ENCODE measurements around the gene BIRC3.
"Not testable (repeated sequence)": the region's sequence is repeated elsewhere in the genome, so short reads cannot be mapped to it uniquely, and the experiment has no call there.

The BIRC3 gene

DNA sequence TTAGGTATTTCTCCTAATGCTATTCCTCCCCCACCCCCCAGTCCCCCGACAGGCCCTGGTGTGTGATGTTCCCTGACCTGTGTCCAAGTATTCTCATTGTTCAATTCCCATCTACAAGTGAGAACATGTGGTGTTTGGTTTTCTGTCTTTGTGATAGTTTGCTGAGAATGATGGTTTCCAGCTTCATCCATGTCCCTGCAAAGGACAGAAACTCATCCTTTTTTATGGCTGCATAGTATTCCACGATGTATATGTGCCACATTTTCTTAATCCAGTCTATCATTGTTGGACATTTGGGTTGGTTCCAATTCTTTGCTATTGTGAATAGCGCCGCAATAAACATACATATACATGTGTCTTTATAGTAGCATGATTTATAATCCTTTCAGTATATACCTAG lies 20.5 kb upstream of the BIRC3 start:
- not testable (repeated sequence) for DNase-seq

DNA sequence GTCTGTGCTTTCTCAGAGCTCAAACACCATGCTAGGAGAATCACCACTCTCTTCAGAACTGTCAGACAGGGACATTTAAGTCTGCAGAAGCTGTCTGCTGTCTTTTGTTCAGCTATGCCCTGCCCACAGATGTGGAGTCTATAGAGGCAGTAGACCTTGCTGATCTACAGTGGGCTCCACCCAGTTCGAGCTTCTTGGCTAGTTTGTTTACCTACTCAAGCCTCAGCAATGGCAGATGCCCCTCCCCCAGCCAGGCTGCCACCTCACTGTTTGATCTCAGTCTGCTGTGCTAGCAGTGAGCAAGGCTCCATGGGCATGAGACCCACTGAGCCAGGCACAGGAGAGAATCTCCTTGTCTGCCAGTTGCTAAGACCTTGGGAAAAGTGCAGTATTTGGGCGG lies 16.4 kb upstream of the BIRC3 start:
- not testable (repeated sequence) for DNase-seq

DNA sequence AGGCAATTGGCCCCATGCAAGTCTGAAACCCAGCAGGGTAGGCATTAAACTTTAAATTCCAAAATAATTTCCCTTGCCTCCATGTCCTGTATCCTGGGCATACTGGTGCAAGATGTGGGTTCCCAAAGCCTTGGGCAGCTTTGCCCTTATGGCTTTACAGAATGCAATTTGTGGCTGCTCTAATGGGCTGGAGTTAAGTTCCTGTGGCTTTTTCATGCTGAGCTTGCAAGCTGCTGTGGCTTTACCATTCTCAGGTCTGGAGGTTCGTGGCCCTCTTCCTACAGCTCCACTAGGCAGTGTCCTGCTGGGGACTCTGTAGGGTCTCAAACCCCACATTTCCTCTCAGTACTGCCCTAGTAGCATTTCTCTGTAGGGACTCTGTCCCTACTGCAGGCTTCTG lies 15.0 kb upstream of the BIRC3 start:
- DNase-seq: no peak

DNA sequence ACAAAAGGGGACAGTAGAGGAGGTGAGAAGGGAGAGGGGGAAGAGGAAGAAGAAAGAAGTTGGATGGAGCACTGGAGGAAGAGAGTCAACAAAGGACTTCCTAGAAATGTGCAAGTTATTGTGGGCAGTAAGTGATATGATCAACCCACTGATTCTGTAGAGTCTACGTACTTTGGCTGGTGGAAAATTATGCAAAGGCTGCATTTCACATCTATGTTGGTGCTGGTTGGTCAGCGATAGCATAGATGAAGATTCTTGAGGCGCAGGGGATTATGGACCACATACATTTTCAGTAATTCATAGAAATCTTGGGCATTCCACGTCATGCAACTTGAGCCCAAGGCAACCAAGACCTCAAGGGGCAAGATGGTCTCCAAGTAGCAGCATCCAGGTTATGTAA lies 12.6 kb upstream of the BIRC3 start:
- DNase-seq: no peak

DNA sequence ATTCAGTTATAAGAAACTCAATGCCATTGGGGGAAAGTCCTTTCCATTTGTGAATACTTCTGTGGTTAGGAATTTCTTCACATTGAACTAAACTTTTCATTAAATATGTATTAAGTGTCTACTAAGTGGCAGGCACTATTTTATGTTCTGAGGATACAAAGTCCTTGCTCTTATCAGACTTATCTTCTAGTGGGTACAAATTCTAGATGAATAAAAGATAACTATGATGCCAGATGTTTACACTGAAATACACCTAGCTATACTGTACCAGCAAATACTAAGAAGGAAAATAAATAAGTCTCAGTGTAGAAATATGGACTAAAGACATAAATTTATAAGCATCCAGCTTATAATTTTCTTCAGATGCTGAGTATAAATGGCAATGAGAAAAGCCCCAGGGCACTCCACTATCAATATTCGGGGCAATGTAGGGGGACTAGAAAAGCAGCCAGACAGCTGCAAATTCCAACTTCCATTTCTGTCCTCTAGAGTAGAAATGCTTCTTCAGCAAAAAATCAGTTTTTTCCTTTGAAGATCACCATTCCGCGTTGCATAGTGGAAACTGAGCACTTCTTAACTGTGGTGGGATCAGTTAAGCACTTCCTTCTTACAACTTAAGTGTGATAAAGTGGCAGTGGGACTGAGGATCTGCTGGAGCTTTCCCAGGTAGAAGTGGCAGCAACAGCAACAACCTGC lies 11.8 kb upstream of the BIRC3 start:
- DNase-seq: no peak

DNA sequence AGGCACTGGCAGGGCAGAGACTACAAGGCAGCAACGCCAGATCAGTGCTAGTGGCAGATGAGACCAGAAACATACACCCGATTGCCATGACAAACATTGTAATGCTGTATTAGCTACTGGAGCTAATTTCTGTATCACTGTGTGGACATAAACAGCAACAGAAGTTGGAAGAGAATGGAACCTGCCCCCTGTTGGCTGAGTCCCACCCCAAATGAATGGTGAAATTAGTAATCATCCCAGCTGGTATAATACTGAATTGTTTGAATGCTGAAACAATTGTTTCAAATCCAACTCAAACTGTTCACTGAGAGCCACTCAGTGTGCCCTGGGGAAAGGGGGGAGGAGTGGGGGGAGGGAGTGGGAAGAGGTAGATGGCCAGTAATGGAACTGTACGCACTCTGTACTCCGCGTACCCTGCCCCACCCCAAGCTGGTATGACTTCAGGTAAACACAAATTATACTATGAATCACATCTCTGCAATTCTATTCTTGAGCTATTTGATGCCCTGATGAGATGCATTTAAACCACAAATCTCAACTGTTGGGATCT lies 11.2 kb upstream of the BIRC3 start:
- DNase-seq: no peak

DNA sequence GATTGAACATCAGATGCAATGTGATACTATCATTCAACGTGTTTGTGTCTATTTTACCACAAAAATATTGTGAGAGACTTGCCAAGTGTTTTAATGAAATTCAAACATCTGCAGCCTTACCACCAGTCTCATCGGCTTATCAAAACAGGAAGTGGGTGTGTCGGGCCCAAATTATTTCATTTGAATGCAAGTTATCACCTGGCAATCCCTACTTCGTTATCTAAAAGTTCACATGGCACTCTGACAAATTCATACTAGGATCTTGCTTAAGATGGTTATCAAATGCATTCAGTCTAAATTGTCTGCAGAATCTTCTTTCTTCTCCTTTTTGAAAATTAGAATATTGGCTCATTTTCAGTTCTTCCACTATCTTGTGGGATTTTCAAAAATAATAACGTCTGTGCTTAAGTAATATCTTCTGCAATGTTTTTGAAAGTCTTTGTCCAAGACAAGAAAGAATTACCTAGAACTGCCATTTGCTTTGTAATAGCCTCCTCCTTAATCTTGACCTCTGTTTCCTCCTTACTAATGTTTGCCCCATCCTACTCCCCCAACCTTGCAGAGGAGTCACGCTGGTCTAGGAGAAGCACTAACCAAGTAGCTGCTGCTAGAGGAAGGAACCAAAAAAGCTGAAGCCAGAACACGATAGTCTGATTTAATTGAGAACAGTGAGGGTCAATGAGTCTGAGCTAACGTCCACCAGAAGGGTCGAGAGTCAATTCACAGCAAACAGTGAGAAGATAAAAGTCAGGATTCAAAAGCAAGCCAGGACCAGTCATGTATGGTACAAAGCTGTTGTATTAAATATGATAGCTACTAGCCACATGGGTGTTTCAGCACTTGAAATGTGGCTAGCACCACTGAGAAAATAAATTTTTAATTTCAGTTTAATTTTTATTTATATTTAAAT lies 10.2 kb upstream of the BIRC3 start:
- no peak for DNase-seq

DNA sequence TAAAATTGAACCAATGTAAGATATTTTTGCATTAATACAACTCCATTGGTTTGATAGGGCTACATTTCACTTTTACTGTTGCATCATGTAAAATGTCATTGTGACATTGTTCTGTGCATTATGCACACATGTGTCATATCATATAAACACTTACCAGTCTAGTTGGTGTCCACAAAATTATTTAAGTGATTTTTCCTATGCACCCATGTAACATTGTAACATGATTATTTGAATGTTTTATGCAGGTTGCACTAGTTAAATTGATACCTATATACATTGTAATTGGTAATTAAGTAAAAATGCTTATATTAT lies 9.6 kb upstream of the BIRC3 start:
- DNase-seq: no peak

DNA sequence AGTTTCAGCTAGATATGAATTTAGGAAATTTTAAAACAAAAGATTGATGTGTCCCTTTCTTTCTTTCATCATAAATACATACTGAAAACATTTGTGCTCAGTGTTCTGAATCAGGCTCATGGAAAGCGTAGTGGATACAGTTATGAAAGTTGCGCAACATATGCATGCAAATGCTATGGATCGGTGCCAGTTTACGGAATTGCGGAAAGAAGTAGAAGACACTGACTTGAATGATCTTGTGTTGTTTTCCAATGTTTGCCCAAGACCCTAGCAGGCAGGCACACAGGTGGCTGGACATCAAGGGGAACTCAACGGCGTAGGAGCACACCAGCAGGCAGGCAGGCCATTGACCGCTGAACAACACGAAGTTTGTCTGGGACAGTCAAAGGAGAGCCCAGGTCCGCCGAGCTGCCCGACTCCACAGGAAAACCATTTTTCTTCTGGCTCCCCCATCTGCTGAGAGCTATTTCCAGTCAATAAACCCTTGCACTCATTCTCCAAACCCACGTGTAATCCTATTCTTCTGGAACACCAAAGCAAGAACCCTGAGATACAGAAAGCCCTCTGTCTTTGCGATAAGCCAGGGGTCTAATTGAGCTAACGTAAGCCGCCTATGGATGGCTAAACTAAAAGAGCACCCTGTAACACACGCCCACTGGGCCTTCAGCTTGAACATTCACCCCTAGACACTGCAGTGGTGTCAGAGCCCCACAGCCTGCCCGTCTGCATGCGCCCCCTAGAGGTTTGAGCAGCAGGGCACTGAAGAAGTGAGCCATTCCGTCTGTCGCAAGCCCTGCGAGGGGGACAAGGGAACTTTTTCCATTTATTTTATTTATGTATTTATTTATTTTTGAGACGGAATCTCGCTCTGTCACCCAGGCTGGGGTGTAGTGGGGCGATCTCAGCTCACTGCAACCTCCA lies 7.4 kb upstream of the BIRC3 start:
- no peak for DNase-seq

DNA sequence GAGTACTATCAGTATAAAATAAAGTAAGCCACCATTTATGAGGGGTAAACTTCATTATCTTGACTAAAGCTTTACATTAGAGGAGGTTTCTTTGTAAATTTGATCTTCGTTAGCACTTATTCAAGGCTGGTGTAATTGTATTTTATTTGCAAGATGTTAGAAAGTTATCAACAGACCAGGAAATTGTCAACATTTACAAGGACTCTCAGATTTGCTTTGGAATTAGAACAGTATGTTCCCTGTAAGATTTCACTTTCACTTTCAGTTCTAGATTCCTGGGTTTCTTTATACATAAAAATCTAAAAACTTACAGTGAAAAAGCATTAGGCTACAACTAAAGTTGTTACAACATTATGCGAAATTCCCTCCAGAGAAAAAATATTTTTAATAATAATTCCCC lies 4.6 kb upstream of the BIRC3 start:
- no peak for DNase-seq

DNA sequence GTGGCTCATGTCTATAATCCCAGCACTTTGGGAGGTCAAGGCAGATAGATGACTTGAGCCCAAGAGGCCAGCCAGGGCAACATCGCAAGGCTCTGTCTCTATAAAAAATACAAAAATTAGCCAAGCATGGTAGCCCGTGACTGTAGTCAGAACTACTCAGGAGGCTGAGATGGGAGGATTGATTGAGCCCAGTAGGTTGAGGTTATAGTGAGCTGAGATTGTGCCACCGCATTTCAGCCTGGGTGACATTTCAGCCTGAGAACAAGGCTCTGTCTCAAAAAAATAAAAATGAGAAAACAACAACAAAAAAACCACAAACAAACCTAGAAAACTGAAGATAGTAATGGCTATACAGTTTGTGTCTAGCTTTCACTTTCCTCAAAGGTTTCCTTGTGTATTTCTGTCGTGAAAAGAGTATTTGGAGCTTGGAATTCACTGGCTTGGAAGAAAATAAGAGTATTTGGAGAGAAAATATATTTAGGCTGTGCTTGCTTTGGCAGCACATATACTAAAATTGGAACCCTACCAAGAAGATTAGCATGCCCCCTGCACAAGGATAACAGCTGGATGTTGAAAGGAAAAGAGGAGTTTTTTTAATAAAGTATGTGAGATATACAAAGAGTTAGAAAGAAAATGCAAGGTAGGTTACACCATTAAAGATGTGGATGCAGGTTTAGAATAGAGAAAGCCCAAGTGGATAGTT lies 3.9 kb upstream of the BIRC3 start:
- no peak for DNase-seq

DNA sequence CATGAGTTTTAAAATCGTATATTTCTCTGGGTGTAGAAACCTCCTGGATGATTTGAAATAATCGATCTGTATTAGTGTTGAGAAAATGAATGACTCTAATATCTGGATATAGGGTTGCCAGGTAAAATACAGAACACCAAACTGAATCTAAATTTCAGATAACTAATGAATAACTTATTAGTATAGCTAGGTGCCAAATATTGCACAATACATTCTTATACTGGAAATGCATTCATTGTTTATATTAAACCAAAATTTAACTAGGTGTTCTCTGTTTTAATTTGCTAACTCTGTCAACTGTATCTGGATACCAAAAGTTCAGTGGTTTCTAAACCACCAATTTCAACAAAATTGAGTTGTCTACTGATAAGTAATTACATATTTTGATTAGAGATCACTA lies 2.5 kb upstream of the BIRC3 start:
- DNase-seq: no peak

DNA sequence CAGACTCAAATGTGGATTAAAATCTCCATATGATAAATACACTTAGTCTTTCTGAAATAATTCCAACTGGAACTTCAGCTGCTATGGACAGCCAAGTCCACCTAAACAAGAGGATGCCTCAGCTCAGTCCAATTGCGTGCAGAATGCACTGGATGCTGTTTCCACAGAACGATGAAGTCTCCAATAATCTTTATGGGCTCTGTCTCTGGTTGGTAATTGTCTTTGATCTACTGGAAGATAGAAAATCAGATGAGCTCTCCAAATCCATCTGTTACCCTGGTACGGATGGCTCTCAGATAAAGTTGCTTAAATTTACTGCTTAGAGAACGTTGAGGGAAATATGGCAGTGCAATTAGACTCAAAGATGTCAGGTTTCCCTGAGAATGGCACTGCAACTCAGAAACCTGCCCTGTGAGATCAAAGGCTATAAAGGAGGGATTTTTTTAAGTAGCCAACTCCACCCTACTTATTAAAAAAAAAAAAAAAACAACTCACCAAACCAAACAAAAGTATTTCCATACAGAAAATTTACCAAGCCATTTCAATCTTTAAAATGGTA lies 859 bp upstream of the BIRC3 start:
- no peak for DNase-seq

DNA sequence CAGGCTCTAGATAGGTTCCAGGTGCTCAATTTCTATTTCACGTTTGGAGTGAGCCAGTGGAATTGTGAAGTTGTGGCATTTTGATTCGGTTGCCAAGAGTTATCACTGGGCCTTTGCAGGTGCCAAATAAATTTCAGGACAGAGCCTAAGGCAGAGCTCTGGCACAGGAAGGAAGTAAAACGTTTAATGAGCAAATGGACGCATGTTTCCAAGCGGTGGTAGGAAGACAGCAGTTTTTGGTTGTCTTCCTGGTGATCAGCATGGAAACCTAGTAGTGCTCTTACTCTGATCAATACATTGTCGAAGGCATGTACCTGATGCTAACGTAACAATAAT lies 452 bp downstream of the BIRC3 start:
- no peak for DNase-seq

DNA sequence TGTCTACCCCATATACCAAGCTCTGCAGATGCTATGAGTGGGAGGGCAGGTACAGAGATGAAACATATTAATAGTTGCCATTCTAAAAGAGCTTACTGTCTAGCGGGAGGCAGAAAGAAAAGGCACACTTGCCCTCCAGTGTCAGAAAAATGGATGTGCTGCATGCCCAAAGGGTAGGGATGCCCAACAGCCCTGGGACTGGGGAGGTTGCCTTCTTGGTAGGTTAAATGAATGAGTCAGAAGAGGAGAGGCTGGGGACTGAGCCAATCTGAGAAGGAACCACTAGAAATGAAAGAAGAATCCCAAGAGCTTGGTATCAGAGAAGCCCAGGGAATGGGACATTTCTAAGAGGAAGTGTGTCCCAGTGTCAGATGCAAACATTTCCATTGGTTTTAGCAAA lies 1.2 kb downstream of the BIRC3 start:
- no peak for DNase-seq

DNA sequence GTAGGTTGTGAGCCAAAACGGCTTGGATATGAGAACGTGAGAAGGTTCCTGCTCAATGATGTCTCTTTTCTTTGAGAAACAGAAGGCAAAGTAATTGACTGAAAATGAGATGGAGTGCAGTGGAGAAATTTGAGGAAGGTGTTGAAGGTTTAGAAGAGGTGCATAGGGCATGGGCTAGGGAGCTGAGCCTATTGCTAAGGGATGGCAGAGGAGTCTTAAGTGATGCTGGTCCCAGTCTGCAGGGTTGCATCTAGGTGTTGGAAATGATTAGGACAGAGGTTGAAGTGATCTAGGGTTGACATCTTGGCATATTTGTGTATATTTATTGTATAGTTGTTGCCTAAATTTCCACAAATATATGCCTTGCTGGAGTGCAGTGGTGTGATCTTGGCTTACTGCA lies 2.3 kb downstream of the BIRC3 start:
- no peak for DNase-seq

DNA sequence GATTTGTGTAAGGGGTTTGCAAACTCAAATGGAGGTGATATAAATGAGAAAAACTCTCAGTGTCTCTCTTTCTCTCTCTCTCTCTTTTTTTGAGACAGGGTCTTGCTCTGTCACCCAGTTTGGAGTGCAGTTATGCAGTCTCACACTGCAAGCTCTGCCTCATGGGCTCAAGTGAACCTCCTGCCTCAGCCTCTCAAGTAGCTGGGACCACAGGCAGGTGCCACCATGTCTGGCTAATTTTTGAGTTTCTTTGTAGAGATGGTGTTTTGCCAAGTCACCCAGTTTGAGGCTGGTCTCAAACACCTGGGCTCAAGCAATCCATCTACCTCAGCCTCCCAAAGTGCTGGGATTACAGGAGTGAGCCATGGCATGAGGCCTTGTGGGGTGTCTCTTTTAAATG lies 2.9 kb downstream of the BIRC3 start:
- no peak for DNase-seq

DNA sequence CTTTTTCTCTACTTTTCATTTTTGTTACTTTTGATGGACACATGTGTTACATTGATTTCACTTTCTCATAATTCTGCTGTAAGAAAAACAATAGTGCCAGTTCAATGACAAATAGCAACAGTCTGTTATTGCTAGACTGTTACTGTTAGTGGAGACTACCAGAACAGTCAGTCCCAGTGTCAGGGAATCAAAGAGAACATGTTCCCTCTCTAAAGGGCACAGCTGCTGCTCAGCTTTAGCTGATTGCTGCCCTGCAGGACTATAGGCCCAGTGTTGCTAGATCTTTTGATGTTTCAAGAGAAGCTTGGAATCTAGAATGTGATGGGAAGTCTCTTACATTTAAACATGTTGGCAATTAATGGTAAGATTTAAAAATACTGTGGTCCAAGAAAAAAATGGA lies 3.4 kb downstream of the BIRC3 start:
- no peak for DNase-seq

DNA sequence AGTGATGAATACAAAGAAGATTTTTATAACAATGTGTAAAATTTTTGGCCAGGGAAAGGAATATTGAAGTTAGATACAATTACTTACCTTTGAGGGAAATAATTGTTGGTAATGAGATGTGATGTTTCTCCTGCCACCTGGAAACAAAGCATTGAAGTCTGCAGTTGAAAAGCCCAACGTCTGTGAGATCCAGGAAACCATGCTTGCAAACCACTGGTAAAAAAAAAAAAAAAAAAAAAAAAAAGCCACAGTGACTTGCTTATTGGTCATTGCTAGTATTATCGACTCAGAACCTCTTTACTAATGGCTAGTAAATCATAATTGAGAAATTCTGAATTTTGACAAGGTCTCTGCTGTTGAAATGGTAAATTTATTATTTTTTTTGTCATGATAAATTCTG lies 5.3 kb downstream of the BIRC3 start:
- DNase-seq: no peak

DNA sequence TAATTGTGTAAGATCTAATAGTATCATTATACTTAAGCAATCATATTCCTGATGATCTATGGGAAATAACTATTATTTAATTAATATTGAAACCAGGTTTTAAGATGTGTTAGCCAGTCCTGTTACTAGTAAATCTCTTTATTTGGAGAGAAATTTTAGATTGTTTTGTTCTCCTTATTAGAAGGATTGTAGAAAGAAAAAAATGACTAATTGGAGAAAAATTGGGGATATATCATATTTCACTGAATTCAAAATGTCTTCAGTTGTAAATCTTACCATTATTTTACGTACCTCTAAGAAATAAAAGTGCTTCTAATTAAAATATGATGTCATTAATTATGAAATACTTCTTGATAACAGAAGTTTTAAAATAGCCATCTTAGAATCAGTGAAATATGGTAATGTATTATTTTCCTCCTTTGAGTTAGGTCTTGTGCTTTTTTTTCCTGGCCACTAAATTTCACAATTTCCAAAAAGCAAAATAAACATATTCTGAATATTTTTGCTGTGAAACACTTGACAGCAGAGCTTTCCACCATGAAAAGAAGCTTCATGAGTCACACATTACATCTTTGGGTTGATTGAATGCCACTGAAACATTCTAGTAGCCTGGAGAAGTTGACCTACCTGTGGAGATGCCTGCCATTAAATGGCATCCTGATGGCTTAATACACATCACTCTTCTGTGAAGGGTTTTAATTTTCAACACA lies 6.4 kb downstream of the BIRC3 start:
- DNase-seq: no peak

DNA sequence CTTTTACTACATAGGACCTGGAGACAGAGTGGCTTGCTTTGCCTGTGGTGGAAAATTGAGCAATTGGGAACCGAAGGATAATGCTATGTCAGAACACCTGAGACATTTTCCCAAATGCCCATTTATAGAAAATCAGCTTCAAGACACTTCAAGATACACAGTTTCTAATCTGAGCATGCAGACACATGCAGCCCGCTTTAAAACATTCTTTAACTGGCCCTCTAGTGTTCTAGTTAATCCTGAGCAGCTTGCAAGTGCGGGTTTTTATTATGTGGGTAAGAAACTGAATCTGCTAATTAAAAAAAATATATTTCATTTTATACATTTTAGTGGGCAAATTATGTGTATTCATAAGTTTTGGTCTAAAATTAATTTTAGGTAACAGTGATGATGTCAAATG lies 7.8 kb downstream of the BIRC3 start:
- DNase-seq: no peak

DNA sequence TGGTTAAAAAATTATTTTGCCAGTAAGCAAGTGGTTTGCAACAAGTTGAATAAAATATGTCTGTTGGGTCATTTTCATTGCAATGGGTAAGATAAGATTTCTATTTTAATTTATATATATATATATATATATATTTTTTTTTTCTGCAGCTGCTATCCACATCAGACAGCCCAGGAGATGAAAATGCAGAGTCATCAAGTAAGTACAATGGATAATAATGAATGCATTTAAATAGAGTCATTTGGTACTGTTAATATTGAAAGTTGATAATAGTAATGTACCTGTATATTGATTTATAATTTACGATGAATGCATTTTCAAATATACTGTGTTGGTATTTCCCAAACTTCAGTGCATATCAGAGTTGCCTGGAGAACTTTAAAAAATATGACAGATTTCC lies 11.5 kb downstream of the BIRC3 start:
- no peak for DNase-seq

All from SHP77 treated with DMSO at 0.1 percent for 48 hours (cell line).